Keratinocyte (primary cell): Measurements from ENCODE around the gene MGLL.

Experiments
- EZH2 ChIP-seq: IDR thresholded peaks from one replicate; pipeline ENCODE4 v1.6.1; 2012; ENCODE audit warnings: inconsistent platforms, mild to moderate bottlenecking, low read length, moderate library complexity
- TF ChIP-seq, protein P1 (sequence below), 3 experiments: IDR thresholded peaks in 1 of 3; conservative IDR thresholded peaks in 1 of 3; optimal IDR thresholded peaks in 1 of 3; 2 replicates in 2 of 3; 3 replicates in 1 of 3; pipeline versions ENCODE3 to v1.5.1; 2011; ENCODE audit warnings: low read length in 3 of 3, mild to moderate bottlenecking in 3 of 3, moderate library complexity in 2 of 3, control low read depth in 1 of 3, inconsistent platforms in 1 of 3; ENCODE audit not compliant: insufficient read depth in 2 of 3; ENCODE audit errors: extremely low read depth in 1 of 3

DNA sequence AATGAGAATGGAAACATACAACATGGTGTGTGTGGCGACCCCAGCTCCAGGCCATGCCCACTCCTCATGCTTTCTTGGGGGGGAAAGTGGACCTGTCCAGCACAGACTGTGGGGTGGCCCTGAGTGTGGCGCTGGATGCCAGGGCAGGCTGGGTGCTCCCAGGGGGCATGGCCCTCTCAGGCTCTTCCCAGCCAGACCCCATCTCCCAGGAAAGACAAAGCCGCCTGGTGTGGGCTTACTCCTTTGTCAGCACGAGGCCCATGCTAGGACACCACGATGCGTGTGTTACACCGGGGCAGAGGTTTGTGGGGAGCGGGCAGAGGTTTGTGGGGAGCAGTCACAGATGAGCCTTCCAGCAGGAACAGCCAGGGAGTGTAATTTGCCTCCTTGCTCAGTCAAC is 81.1 kb downstream of the MGLL start:
- TF ChIP-seq, protein P1, sequence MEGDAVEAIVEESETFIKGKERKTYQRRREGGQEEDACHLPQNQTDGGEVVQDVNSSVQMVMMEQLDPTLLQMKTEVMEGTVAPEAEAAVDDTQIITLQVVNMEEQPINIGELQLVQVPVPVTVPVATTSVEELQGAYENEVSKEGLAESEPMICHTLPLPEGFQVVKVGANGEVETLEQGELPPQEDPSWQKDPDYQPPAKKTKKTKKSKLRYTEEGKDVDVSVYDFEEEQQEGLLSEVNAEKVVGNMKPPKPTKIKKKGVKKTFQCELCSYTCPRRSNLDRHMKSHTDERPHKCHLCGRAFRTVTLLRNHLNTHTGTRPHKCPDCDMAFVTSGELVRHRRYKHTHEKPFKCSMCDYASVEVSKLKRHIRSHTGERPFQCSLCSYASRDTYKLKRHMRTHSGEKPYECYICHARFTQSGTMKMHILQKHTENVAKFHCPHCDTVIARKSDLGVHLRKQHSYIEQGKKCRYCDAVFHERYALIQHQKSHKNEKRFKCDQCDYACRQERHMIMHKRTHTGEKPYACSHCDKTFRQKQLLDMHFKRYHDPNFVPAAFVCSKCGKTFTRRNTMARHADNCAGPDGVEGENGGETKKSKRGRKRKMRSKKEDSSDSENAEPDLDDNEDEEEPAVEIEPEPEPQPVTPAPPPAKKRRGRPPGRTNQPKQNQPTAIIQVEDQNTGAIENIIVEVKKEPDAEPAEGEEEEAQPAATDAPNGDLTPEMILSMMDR (optimal IDR thresholded peaks at IDR 0.05 in 1 of 3, IDR thresholded peaks at IDR 0.05 in 1 of 3, conservative IDR thresholded peaks at IDR 0.05 in 1 of 3; ENCODE audit: extremely low read depth in 1 of 3, insufficient read depth in 2 of 3, low read length in 3 of 3), result no peak
- no peak for TF ChIP-seq EZH2
